ENCODE measurements around the gene FAHD2A.

DNA sequence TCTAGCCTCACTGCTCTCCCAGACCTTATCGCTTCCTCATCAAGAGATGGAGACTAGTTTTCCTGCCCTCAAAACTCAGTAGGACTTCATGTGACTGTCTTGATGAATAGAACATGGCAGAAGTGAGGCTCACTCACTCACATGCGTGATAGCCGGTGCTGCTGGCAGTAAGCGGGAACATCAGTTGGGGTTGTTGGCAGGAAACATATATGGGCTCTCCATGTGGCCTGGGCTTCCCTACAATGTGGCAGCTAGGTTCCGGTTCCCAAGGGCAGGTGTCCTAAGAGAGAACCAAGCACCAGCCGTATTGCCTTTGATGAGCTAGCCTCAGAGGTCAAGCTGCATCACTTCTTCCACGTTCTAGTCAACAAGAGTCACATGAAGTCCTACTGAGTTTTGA lies 15.2 kb upstream of the FAHD2A start:
- TF ChIP-seq POLR2A (IDR thresholded peaks at IDR 0.05): no peak
- TF ChIP-seq, protein P1, sequence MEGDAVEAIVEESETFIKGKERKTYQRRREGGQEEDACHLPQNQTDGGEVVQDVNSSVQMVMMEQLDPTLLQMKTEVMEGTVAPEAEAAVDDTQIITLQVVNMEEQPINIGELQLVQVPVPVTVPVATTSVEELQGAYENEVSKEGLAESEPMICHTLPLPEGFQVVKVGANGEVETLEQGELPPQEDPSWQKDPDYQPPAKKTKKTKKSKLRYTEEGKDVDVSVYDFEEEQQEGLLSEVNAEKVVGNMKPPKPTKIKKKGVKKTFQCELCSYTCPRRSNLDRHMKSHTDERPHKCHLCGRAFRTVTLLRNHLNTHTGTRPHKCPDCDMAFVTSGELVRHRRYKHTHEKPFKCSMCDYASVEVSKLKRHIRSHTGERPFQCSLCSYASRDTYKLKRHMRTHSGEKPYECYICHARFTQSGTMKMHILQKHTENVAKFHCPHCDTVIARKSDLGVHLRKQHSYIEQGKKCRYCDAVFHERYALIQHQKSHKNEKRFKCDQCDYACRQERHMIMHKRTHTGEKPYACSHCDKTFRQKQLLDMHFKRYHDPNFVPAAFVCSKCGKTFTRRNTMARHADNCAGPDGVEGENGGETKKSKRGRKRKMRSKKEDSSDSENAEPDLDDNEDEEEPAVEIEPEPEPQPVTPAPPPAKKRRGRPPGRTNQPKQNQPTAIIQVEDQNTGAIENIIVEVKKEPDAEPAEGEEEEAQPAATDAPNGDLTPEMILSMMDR (IDR thresholded peaks at IDR 0.05): no peak

All from Peyer's patch (tissue), 4 donors.